ENCODE data around the gene DOCK1.

- no peak for TF ChIP-seq CTCF (IDR thresholded peaks at IDR 0.05; ENCODE audit: low read depth, low read length)
- TF ChIP-seq POLR2A (IDR thresholded peaks at IDR 0.05; ENCODE audit: extremely low read depth, insufficient read length): no peak
Measured at GRCh38 chr10:127440371-127440770, 535.1 kb downstream of the DOCK1 start.

All from NB4 (cell line).